B cell (primary cell): ENCODE data around the gene AMH.

Experiments used
- CTCF ChIP-seq: fragments of 200-600 bp; IDR thresholded peaks from one replicate; pipeline ENCODE4 v1.8.0; 2022; ENCODE audit warnings: antibody characterized with exemption, mild to moderate bottlenecking
- EZH2 ChIP-seq: IDR thresholded peaks from 2 replicates; pipeline ENCODE4 v1.6.1; 2012; ENCODE audit warnings: borderline replicate concordance, low read depth, mild to moderate bottlenecking, moderate library complexity, low read length; ENCODE audit not compliant: insufficient read depth, poor library complexity, severe bottlenecking

GRCh38 chr19:2270157-2270422 lies 21.0 kb downstream of the AMH start:
- TF ChIP-seq CTCF (no peak), EZH2 (no peak)
